Activated T-cell treated with anti-CD3 and anti-CD28 coated beads, Interleukin-2, amount 50 U/mL, for 4 hours (primary cell): Measurements from ENCODE around the gene MRPS7. TPM values are rescaled to one million over a fixed set of nuclear protein-coding genes. Genes with fewer than 3 reads are reported as not detected.

Experiments
- ATAC-seq, 2 donors: fragments of 200-7000 bp; cut with Tn5 transposase; one replicate each; pipeline ENCODE4 v1.10.0; 2021
- DNase-seq: peaks from one replicate; pipeline ENCODE4 v3.0.0-alpha.2; 2020
- H3K27me3 Mint-ChIP-seq: one replicate; pipeline ENCODE4 v1.8.0; 2021; ENCODE audit warnings: low read depth, mixed read lengths
- H3K36me3 Mint-ChIP-seq: one replicate; pipeline ENCODE4 v1.8.0; 2022; ENCODE audit warnings: mixed read lengths; ENCODE audit not compliant: insufficient read depth
- H3K4me1 Mint-ChIP-seq: one replicate; pipeline ENCODE4 v1.8.0; 2021; ENCODE audit warnings: low read depth, mixed read lengths
- H3K4me3 Mint-ChIP-seq: one replicate; pipeline ENCODE4 v1.8.0; 2021; ENCODE audit warnings: mild to moderate bottlenecking, moderate library complexity, mixed read lengths
- H3K9me3 Mint-ChIP-seq: one replicate; pipeline ENCODE4 v1.8.0; 2021; ENCODE audit warnings: mixed read lengths
- total RNA-seq, 3 donors: library from RNA; stranded (reverse); gene quantifications; one replicate each; pipeline ENCODE4 v1.2.1, GENCODE V29; 2021

MRPS7 gene
- total RNA-seq, 3 donors from 2014 or later = 131 to 167 (median 160) TPM

DNA sequence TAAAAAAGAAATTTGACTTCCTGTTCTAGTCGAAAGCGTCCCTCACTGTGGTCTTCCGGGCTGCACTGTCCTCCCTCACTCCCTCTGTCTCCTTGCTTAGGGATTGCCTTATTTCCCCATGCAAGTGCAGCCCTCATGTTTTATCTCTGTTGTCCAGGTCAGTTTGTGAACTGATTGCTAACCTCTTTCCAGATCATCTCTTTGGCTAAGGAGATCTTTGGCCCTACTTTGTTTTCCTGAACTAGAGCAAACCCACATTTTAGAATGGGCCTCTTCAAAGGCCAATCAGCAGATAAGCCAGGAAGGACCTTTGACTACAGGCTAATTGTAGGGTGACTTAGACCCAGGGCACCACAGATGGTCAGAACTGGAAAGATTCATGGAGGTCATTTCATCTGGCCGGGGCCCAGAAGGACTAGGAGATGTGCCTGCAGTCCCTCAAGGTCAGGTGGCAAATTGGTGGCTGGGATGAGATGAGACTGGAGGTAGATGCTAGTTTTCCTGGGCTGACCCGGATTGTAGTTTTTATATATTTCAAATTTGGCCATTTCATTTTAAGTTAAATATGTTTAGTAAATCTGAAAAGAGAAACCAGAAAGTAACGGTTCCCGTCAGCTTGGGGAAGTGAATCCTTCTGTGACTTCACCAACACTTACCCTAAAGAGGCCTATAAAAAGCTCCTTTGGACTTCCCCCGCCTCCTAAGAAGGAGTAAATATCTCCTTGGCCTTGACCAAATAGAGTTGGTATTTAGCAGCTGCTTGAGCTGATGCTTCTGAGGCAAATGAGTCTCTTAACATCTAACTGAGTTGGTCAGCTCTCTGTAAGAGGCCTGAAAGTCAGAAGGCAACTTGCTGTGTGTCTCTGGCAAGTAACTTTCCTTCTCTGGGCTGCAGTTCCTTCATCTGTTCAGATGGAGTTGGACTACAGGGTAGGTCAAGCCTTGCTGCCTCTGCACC is 33.8 kb downstream of the MRPS7 start:
- H3K36me3 Mint-ChIP-seq = no peaks in the 10 kb centered on the region
- peak; percentile 81 to 83 for ATAC-seq
- H3K9me3 Mint-ChIP-seq = no peaks in the 10 kb centered on the region
- H3K27me3 Mint-ChIP-seq = no peaks in the 10 kb centered on the region
- peak overlapping the region; percentile 42 for H3K4me3 Mint-ChIP-seq
- no peak for DNase-seq
- H3K4me1 Mint-ChIP-seq = peaks cover 29% of the 10 kb centered on the region

DNA sequence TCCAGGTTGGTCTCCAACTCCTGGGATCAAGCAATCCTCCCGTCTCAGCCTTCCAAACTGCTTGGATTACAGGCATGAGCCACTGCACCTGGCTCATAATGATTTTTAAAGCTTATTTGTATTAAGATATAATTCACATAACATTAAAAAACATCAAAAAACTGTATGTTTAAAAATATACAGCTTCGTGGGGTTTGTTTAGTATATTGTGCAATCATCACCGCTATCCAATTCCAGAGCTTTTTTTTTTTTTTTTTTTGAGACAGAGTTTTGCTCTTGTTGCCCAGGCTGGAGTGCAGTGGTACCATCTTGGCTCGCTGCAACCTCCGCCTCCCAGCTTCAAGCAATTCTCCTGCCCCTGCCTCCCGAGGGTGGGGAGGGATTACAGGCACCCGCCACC is 38.6 kb downstream of the MRPS7 start:
- DNase-seq (no peak), ATAC-seq (no peak)
- Mint-ChIP-seq H3K27me3 (no peaks in the 10 kb centered on the region), H3K36me3 (peaks cover 1% of the 10 kb centered on the region), H3K4me1 (peaks cover 19% of the 10 kb centered on the region), H3K9me3 (no peaks in the 10 kb centered on the region), H3K4me3 (no peak overlapping the region)

DNA sequence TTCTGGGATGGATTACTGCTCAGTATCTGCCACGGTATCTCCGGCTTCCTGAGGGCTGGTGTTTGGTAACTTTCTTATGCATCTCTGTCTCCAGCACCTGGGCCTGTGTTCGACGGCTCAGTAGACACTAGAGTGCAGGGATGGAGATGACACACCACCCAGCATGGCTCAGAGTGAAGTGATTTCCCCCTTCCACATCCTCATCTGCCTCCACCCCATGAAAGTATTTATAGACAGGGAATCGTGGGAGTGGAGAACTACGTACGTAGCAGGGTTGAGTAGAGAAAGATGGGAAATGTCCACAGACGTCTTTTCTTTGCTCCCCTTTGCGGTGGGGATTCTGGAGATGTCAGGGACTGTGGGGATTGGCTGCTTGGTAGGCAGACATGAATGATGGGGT is 39.4 kb downstream of the MRPS7 start:
- H3K9me3 Mint-ChIP-seq = no peaks in the 10 kb centered on the region
- no peak for DNase-seq
- ATAC-seq = no peak
- H3K27me3 Mint-ChIP-seq = no peaks in the 10 kb centered on the region
- H3K4me1 Mint-ChIP-seq = peaks cover 12% of the 10 kb centered on the region
- no peak overlapping the region for H3K4me3 Mint-ChIP-seq
- peaks cover 1% of the 10 kb centered on the region for H3K36me3 Mint-ChIP-seq

DNA sequence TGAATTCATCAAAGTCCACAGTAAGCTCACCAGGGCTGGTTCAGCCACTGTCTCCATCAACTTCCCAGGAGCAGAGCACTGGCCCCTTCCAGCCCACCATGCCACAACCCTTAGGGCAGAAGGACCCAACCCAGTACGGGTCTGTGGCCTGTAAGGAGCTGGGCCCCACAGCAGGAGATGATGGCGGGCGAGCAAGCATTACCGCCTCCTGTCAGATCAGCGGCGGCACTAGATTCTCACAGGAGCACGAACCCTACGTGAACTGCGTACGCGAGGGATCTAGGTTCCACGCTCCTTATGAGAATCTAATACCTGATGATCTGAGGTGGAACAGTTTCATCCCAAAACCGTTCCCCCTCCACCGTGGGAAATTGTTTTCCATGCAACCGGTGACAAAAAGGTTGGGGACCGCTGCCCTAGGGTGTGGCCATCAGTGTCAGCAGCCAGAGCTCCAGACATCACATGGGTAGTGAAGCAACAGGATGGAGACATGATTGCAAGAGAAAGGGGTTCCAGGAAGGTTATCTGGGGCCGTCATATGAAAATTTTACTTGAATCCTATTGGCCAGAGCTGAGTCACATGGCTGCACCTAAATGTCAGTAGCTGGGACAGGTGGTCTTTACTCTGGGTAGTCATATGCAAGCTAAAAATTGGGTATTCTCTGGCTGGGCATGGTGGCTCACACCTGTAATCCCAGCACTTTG is 40.0 kb downstream of the MRPS7 start:
- no peak for DNase-seq
- Mint-ChIP-seq H3K4me1 (peaks cover 10% of the 10 kb centered on the region), H3K36me3 (peaks cover 1% of the 10 kb centered on the region), H3K4me3 (no peak overlapping the region), H3K27me3 (no peaks in the 10 kb centered on the region), H3K9me3 (no peaks in the 10 kb centered on the region)
- no peak for ATAC-seq

DNA sequence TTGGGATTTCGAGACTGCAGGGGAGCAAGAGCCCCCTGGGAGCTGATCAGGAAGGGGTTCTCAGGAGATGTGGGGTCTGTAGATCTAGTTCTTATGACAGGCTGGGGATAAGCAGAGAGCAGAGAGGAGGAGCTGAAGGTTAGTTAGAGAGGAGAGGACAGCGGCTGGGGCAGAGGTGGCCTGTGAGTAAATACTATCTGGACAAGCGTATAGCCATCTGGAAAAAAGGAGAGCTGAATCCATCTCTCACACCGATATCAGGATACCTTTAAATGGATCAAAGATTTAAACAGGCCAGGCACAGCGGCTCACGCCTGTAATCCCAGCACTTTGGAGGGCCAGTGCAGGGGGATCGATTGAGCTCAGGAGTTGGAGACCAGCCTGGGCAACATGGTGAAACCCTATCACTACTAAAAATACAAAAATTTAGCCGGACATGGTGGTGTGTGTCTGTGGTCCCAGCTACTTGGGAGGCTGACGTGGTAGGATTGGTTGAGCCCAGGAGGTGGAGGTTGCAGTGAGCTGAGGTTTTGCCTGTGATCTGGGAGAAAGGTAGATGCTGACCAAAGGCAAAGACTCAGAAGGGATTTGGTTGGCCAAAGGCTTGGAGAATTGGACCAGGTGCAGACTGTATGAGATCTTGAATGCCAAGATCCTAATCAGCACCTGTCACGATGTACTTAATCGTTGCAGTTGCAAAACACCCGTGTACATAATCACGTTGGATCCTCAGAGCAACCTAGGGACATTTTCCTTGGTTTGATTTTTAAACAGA is 46.5 kb downstream of the MRPS7 start:
- Mint-ChIP-seq H3K27me3 (no peaks in the 10 kb centered on the region), H3K4me3 (no peak overlapping the region), H3K4me1 (peaks cover 3% of the 10 kb centered on the region), H3K9me3 (no peaks in the 10 kb centered on the region), H3K36me3 (no peaks in the 10 kb centered on the region)
- DNase-seq (no peak), ATAC-seq (no peak)

DNA sequence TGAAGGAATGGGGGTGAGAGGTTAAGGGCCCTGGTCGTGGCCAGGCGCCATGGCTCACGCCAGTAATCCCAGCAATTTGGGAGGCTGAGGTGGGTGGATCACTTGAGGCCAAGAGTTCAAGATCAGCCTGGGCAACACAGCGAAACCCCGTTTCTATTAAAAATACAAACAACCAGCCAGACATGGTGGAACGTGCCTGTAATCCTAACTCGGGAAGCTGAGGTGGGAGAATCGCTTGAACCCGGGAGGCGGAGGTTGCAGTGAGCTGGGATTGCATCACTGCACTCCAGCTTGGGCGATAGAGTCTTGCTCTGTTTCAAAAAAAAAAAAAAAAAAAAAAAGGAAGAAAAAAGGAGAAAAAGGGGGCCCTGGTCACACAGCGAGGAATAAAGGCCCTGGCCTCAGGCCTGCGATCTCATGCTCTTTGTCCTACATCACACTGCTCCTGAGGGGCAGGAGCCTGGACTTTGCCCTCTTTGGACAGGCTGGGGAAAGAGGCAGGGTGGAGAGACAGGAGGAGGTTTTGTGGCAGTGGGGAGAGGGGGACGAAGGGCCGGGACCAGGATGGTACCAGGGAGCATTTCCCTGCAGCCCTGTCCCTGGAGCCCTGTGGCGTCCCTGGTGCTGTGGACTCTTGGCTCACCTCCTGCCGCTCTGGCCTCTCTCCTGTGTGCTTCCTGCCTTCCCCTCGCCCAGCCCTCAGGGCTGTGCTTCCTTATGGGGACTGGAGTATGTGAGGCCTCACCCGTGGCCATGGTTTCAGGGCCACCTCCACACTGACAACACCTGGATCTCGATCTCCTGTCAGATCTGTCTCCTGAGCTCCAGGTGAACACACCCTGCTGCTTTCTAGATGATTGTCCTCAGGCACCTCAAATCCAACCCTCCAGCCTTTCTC is 47.3 kb downstream of the MRPS7 start:
- DNase-seq = no peak
- H3K27me3 Mint-ChIP-seq = no peaks in the 10 kb centered on the region
- no peak for ATAC-seq
- peaks cover 6% of the 10 kb centered on the region for H3K4me1 Mint-ChIP-seq
- no peaks in the 10 kb centered on the region for H3K36me3 Mint-ChIP-seq
- H3K4me3 Mint-ChIP-seq = no peak overlapping the region
- H3K9me3 Mint-ChIP-seq = no peaks in the 10 kb centered on the region

DNA sequence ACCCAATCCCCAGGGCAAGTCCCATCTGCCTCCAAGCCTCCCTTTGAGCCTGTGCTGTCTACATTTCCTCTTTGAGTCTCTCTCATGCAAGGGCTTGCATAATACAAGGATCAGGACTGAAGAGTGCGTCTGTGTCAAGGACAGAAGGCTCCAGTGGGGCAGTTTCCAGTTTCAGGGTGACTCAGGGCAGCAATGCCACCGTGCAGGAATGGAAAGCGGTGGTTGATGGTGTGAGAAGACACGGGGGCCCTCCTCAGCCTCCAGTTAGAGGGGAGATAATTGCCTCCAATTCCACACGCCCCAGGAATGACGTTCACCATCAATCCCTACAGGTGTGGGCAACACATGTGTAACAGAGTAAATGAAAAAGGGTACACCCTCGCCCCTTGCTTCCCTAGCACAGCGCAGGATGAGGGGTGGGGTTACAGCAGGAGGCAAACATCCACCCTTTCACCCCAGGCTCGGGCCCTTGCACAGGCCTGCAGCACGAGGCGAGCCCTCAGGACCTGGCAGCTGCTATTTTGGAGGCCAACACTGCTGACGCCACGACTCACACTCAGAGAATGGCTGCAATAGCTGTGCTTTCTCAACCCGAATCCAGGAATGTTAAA is 52.4 kb downstream of the MRPS7 start:
- H3K4me1 Mint-ChIP-seq = peaks cover 14% of the 10 kb centered on the region
- H3K4me3 Mint-ChIP-seq = no peak overlapping the region
- H3K27me3 Mint-ChIP-seq = no peaks in the 10 kb centered on the region
- no peak for DNase-seq
- H3K9me3 Mint-ChIP-seq = no peaks in the 10 kb centered on the region
- no peaks in the 10 kb centered on the region for H3K36me3 Mint-ChIP-seq
- ATAC-seq = no peak

DNA sequence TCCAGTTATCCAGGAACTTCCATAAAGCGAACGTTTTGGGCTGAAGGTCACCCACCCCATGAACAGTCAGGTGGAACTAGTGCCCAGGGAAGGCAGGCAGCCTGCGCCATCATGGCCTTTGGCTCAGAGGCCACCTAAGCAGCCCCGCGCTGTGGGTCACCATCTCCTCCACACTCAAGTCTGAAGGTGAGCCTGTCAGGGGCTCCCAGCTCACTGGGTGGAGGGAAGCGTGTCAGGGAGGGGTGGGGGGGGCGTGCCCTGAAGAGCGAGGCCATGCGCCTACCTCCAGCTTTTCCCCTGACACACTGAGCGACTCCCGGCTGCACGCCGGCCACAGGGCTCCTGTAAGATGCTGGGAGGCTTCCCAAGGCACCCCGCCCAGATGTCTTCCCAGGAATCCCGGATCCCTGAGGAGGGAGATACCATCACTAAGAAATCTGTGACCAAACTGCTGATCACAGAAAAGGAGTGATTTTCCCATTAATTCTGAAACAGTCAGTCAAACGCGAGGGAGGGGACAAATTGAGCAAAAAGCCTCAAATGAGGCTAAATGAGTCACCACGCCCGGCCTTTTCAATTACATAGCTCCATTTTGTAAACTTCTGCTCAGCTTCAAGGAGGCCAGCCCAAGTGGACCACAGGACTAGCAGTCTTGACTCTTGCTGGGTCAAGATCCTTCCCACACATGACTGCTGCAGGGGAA is 54.0 kb downstream of the MRPS7 start:
- DNase-seq (no peak), ATAC-seq (peak; percentile 52 to 57)
- peaks cover 9% of the 10 kb centered on the region for H3K36me3 Mint-ChIP-seq
- H3K4me1 Mint-ChIP-seq = peaks cover 14% of the 10 kb centered on the region
- no peaks in the 10 kb centered on the region for H3K27me3 Mint-ChIP-seq
- H3K9me3 Mint-ChIP-seq = no peaks in the 10 kb centered on the region
- H3K4me3 Mint-ChIP-seq = no peak overlapping the region

Other genes with a start within 250 kb of the MRPS7 start
- 10 to 100 TPM; 70.8 to 82.5 (median 81.1) TPM for gene MRPL58, start 249.2 kb upstream of the MRPS7 start, total RNA-seq
- gene ATP5PD, start 214.9 kb upstream of the MRPS7 start, total RNA-seq = 100 to 1,000 TPM; 128 to 158 (median 147) TPM
- 10 to 100 TPM; 18.5 to 23.9 (median 22.2) TPM for gene KCTD2, start 214.7 kb upstream of the MRPS7 start, total RNA-seq
- 1 to 10 TPM in 1 of 3 donors, under 1 TPM in 2; 0.53 to 1.2 (median 0.55) TPM for gene SLC16A5, start 173.9 kb upstream of the MRPS7 start, total RNA-seq
- gene ARMC7, start 151.9 kb upstream of the MRPS7 start, total RNA-seq = 10 to 100 TPM; 13.2 to 14.4 (median 13.7) TPM
- 100 to 1,000 TPM in 1 of 3 donors, 10 to 100 TPM in 2; 91.0 to 103 (median 91.4) TPM for gene NT5C, start 130.1 kb upstream of the MRPS7 start, total RNA-seq
- 100 to 1,000 TPM; 161 to 182 (median 167) TPM for gene JPT1, start 107.4 kb upstream of the MRPS7 start, total RNA-seq
- gene SUMO2, start 78.9 kb upstream of the MRPS7 start, total RNA-seq = 100 to 1,000 TPM; 594 to 609 (median 599) TPM
- gene NUP85, start 56.2 kb upstream of the MRPS7 start, total RNA-seq = 100 to 1,000 TPM; 115 to 137 (median 125) TPM
- 10 to 100 TPM; 64.2 to 80.5 (median 71.2) TPM for gene GGA3, start 273 bp upstream of the MRPS7 start, total RNA-seq
- gene MIF4GD, start 9.4 kb downstream of the MRPS7 start, total RNA-seq = 10 to 100 TPM; 35.4 to 39.8 (median 38.4) TPM
- gene SLC25A19, start 27.6 kb downstream of the MRPS7 start, total RNA-seq = 100 to 1,000 TPM; 111 to 140 (median 134) TPM
- gene GRB2, start 143.8 kb downstream of the MRPS7 start, total RNA-seq = 100 to 1,000 TPM; 186 to 210 (median 207) TPM
- gene TMEM94, start 194.8 kb downstream of the MRPS7 start, total RNA-seq = 10 to 100 TPM; 44.0 to 49.6 (median 46.6) TPM